Measurements from ENCODE around the gene LAMA2.
"Not testable (repeated sequence)": the region's sequence is repeated elsewhere in the genome, so short reads cannot be mapped to it uniquely, and the experiment has no call there.

The LAMA2 gene

DNA sequence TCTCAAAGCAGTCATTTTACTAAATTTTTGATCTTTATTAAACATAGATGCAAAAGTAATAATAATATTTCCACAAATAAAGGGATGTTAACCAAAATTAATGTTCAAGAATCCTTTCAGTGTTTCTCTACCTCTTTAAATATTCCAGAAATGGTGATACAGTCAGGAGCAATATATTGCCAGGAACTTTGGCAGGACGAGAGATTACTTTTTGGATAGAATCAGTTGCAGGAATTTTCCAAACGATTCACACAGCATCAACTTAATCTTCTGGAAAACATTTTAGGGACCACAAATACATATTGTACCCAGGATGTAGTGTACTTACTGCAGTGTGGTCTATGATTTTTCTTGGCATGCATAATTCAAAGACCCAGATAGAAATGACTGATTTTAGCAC lies 125.7 kb downstream of the LAMA2 start:
- DNase-seq (ENCODE audit: low spot score) = no peak

DNA sequence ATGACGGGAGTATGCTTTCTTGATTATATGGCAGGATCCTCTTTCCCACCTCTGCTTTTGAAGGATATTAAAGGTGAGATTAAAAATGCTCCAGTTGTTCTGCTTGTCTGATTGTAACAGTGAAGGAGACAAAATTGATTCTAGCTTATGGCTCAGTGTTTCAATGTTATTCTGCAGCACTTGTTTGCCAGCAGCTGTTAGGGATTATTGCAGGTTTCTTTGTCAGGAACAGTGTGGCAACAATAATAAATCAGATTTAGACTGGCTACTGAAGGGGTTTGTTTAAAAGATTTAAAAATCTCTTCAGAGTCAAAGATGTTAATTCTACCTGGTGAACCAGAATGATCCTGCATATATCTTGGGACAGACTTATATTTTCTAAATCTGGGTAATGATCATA lies 126.9 kb downstream of the LAMA2 start:
- no peak for DNase-seq (ENCODE audit: low spot score)

GRCh38 chr6:129014302-129014701 lies 131.4 kb downstream of the LAMA2 start:
- DNase-seq (ENCODE audit: low spot score) = no peak

- no peak for DNase-seq (ENCODE audit: low spot score)
These were observed 132.8 kb downstream of the LAMA2 start for GRCh38 chr6:129015721-129016120.

DNA sequence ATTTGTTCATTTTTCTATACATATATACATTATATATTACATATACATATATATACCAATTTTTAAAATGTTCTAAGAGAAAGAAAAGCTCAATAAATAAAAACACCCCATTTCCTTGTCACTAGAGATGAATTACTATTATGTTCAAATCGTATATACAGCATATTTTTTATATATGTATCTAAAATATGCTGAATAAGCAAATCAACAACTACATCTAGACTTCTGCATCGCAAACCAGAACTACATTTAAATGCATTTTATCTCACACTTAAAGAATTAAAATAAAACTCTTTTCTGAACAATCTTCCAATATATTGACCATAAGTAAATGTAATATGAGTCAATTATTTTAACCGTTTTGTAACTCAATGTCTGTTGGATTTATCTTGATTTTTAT lies 133.9 kb downstream of the LAMA2 start:
- no peak for DNase-seq (ENCODE audit: low spot score)

DNA sequence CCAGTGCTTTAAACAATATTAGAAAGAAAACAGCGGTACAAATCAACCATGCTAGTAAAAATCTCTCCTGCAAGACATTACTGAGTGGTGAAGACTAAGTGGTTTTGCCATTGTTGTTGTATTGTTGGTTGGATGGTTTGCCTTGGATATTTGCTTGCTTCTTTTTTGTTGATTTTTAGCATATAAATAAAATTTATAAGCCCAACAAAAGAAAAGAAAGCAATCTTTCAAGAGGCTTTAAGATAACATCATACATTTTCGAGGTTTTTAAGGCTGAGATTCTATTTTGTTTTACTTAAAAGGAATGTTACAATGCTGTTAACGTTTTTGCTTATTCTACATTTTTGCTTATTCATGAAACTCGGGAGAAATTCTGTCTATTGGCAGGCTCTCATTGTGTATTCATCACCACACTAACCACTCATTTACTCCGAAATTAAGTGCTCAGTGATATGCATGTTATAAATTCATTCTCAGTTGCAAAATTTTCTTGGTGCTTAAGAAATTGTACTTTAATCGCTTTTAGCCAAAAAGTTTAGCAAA lies 139.1 kb downstream of the LAMA2 start:
- no peak for DNase-seq (ENCODE audit: low spot score)

DNA sequence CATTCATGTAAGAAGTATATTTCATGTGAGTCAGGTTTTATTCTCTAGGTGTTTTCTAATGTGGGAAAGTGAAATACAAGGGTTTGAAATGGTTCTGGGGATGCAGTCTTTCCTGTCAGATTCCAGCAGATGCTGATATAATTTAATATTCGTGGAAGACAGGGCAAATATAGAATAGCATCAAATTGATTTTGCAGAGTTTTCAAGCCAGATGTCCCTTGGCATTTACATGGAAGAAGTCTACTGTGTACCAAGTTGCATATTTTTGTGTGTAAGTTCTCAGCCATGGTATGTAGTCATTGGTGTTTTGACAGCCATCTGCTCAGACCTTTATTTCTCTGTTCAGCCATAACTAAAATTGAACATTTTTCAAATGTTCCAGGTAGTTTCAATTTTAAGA lies 143.7 kb downstream of the LAMA2 start:
- DNase-seq (ENCODE audit: low spot score) = no peak

- no peak for DNase-seq (ENCODE audit: low spot score)
These were observed 146.8 kb downstream of the LAMA2 start for GRCh38 chr6:129029778-129030177.

GRCh38 chr6:129030215-129030614 lies 147.3 kb downstream of the LAMA2 start:
- DNase-seq (ENCODE audit: low spot score) = no peak

DNA sequence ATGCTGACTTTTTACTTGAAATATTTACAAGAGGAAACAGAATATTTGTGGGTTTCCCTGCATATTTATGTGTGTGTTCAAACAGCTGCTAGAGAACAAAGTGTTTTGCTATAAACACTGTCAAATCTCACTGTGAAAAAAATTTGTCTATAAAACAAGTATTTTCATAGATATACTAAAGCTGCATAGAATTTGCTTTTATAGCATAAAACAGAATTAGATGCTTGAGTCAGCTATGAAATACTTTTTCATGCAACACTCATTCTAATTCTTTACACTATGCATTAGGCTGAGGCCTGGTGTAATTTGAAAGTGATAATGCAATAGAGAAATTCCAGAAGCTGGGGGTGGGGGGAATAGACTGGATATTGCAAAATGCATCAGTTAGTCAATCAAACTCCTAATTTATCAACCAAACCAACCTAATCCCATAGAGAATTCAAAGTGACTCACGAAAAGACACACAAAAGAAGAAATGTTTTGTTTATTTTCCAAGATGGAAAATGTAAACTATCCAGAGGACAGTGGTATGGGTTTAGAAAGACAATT lies 148.2 kb downstream of the LAMA2 start:
- DNase-seq (ENCODE audit: low spot score) = no peak

- DNase-seq (ENCODE audit: low spot score) = no peak
These were observed 149.7 kb downstream of the LAMA2 start for GRCh38 chr6:129032602-129033001.

GRCh38 chr6:129033180-129033579 lies 150.2 kb downstream of the LAMA2 start:
- no peak for DNase-seq (ENCODE audit: low spot score)

DNA sequence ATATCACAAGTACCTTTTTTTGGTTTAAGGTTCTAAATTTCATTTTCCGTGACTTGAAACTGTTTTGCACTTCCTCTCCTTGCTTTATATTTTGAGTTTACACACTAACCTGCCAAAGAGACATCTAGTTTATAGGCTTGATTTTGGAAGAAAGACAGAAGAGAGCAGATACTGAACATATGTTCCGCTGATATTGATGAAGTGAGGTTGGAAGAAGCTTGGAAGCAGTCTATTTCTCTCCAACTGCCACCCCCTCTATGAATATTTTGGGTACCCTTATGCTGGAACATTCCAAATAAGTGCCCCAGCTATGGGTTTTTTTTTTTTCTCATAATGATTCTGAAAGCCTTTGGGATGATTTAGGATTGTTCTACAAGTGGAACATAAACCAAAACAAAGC lies 150.6 kb downstream of the LAMA2 start:
- DNase-seq (ENCODE audit: low spot score) = no peak

DNA sequence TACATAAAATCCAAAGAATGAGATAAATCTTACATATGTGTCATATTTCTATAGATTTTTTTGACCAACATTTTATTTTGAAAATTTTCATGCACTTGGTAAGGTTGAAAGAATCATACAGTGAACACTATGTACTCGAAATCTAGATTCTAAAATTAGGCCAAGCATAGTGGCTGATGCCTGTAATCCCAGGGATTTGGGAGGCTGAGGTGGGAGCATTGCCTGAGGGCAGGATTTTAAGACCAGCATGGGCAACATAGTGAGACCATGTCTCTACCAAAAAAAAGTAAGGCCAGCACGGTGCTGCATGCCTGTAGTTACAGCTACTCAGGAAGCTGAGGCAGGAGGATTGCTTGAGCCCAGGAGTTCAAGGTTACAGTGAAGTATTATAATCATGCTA lies 158.6 kb downstream of the LAMA2 start:
- no peak for DNase-seq (ENCODE audit: low spot score)

DNA sequence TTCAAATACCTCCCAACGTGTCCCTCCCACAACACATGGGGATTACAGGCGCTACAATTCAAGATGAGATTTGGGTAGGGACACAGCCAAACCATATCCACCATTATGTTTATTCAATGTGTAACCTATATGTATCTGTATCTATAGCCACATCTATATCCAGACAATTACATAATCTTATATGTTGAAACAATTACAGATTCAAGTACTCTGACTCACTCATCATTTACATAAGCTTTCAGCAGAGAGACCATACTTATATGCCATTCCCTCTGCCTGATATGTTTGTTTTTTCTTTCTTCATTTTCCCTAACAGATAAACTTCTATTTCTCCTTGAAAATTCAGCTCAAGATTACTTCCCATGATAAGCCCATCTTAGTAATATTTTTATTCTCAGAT lies 163.6 kb downstream of the LAMA2 start:
- DNase-seq (ENCODE audit: low spot score) = no peak

GRCh38 chr6:129047834-129048233 lies 164.9 kb downstream of the LAMA2 start:
- no peak for DNase-seq (ENCODE audit: low spot score)

- no peak for DNase-seq (ENCODE audit: low spot score)
These were observed 167.1 kb downstream of the LAMA2 start for GRCh38 chr6:129050086-129050485.

DNA sequence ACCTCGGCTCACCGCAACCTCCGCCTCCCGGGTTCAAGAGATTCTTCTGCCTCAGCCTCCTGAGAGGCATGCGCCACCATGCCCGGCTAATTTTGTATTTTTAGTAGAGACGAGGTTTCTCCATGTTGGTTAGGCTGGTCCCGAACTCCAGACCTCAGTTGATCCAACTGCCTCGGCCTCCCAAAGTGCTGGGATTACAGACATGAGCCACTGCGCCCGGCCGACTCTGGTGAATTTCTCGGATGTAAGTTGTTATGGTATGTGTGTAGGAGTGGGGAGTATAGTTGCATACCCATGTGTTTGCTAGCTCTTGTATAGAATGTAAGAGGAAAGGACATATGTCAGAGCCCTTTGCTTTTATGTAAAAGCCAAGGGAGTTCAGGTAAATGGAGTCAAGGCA lies 170.2 kb downstream of the LAMA2 start:
- not testable (repeated sequence) for DNase-seq (ENCODE audit: low spot score)

DNA sequence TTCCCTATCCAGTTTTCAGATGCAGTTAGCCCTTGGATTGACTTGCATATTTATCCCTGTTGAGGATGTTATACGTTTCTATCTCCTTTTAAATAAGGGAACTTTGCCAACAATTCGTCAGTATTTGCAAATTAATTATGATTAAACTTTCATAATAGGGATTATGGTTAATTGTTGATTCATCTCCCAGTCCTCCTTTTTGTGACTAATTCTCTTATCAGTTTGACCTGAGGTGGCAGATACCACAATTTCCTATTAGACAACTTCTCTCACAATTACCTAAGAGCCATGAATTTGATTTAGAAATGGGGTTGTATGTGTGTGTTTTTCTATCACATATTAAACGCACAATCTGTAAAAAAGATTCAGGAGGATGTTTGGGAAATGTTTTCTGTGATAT lies 172.9 kb downstream of the LAMA2 start:
- no peak for DNase-seq (ENCODE audit: low spot score)

DNA sequence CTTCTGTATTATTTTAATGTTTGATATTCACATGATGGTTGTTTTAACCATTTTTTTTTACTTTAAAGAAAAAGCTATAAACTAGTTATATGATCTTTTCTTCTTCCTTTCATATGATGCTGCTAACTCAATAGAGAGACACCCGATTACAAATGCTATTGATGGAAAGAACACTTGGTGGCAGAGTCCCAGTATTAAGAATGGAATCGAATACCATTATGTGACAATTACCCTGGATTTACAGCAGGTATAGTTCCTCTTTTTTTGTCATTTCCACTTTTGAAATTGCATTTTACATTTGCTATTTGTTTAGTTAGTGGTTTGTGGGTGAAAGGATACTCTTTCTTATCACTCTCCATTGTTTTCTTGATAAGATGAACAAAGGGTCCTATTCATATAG lies 176.7 kb downstream of the LAMA2 start:
- DNase-seq (ENCODE audit: low spot score) = peak; percentile 41

DNA sequence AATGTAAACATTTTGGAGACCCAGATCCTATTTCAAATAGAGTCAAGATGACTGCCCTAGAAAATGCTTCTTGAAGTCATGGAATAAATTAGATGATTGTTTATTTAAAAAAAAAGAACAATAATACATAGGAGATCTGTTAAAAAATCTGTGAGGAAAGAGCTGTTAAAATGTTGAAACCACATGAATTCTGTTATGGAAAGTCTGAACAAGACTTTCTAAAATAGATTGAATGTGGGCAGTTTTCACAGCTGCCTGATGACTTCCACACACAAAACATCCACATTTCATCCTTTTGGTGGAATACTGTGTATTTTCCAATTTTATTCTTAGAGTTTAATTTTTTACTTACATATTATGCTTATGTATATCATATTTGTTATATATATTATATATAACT lies 186.1 kb downstream of the LAMA2 start:
- no peak for DNase-seq (ENCODE audit: low spot score)

GRCh38 chr6:129073051-129073450 lies 190.1 kb downstream of the LAMA2 start:
- DNase-seq (ENCODE audit: low spot score) = no peak

- DNase-seq (ENCODE audit: low spot score) = no peak
These were observed 190.9 kb downstream of the LAMA2 start for GRCh38 chr6:129073691-129074395.

DNA sequence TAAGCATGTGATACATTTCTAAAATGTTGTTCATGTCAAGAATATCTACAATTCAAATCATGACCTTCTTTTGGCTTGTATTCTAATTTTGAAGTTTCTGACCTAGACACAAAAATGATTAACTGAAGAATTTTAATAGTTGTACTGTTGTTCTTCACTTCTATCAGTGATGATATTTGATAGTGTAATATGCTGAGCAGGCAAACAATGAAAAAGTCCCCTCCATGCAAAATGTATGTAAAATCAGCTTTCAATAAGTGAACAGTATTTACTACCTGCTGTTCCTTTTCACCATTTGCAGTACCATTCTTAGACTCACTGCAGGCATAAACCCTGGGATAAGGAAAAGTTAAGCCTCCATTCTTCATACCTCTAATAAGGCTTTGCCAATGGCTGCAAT lies 201.5 kb downstream of the LAMA2 start:
- no peak for DNase-seq (ENCODE audit: low spot score)

All from putamen (tissue), 1 donor.